H9 (cell line): Measurements from ENCODE around the gene SRGAP3. TPM values are rescaled to one million over a fixed set of nuclear protein-coding genes. Genes with fewer than 3 reads are reported as not detected.

ENCODE experiments used
- DNase-seq: peaks from one replicate; pipeline ENCODE4 v3.0.0-alpha.2; 2017
- H2AFZ ChIP-seq: one replicate; pipeline ENCODE4 v1.6.1; 2013; ENCODE audit warnings: mild to moderate bottlenecking, low read length, control low read depth, moderate library complexity
- H2AK5ac ChIP-seq: 2 replicates; pipeline ENCODE4 v1.6.1; 2013; ENCODE audit warnings: low read length, control low read depth, mixed read lengths; ENCODE audit not compliant: insufficient read length
- H2BK120ac ChIP-seq: one replicate; pipeline ENCODE4 v1.6.1; 2013; ENCODE audit warnings: low read depth, mild to moderate bottlenecking, low read length, control low read depth, inconsistent platforms; ENCODE audit not compliant: poor library complexity, severe bottlenecking
- H2BK12ac ChIP-seq: 2 replicates; pipeline ENCODE4 v1.6.1; 2013; ENCODE audit warnings: low read length, control low read depth, mixed read lengths, low read depth; ENCODE audit not compliant: insufficient read length
- H2BK15ac ChIP-seq: 2 replicates; pipeline ENCODE4 v1.6.1; 2013; ENCODE audit warnings: low read depth, low read length, control low read depth
- H2BK20ac ChIP-seq: one replicate; pipeline ENCODE4 v1.6.1; 2013; ENCODE audit warnings: low read depth, mild to moderate bottlenecking, low read length, control low read depth, inconsistent platforms; ENCODE audit not compliant: poor library complexity, severe bottlenecking
- H2BK5ac ChIP-seq: 2 replicates; pipeline ENCODE4 v1.6.1; 2013; ENCODE audit warnings: low read length, control low read depth, mixed read lengths; ENCODE audit not compliant: insufficient read length
- H3K14ac ChIP-seq: 2 replicates; pipeline ENCODE4 v1.6.1; 2013; ENCODE audit warnings: low read length, control low read depth; ENCODE audit not compliant: insufficient read depth
- H3K18ac ChIP-seq: 2 replicates; pipeline ENCODE4 v1.6.1; 2013; ENCODE audit warnings: low read depth, mild to moderate bottlenecking, mixed read lengths, low read length, control low read depth; ENCODE audit not compliant: insufficient read length
- H3K23ac ChIP-seq: 2 replicates; pipeline ENCODE4 v1.6.1; 2013; ENCODE audit warnings: low read length, control low read depth, mixed read lengths, low read depth; ENCODE audit not compliant: insufficient read length
- H3K23me2 ChIP-seq: 2 replicates; pipeline ENCODE4 v1.6.1; 2013; ENCODE audit warnings: low read depth, mild to moderate bottlenecking, mixed read lengths, low read length, control low read depth; ENCODE audit not compliant: insufficient read length, poor library complexity, severe bottlenecking
- H3K27ac ChIP-seq: 2 replicates; pipeline ENCODE4 v1.5.1; 2013; ENCODE audit warnings: low read length, control low read depth, mixed read lengths, low read depth; ENCODE audit not compliant: insufficient read length
- H3K27me3 ChIP-seq: 2 replicates; pipeline ENCODE4 v1.6.1; 2013; ENCODE audit warnings: low read length, control low read depth, inconsistent platforms; ENCODE audit not compliant: insufficient read depth
- H3K4ac ChIP-seq: 2 replicates; pipeline ENCODE4 v1.6.1; 2013; ENCODE audit warnings: low read depth, mild to moderate bottlenecking, control low read depth, inconsistent platforms, low read length, moderate library complexity
- H3K4me1 ChIP-seq: 2 replicates; pipeline ENCODE4 v1.6.1; 2013; ENCODE audit warnings: low read length, control low read depth, inconsistent platforms; ENCODE audit not compliant: insufficient read depth
- H3K4me2 ChIP-seq: 2 replicates; pipeline ENCODE4 v1.6.1; 2013; ENCODE audit warnings: low read length, control low read depth, mixed read lengths; ENCODE audit not compliant: insufficient read length, insufficient read depth
- H3K56ac ChIP-seq: 2 replicates; pipeline ENCODE4 v1.6.1; 2013; ENCODE audit warnings: low read depth, mild to moderate bottlenecking, mixed read lengths, low read length, control low read depth; ENCODE audit not compliant: insufficient read length
- H3K79me1 ChIP-seq: 2 replicates; pipeline ENCODE4 v1.6.1; 2013; ENCODE audit warnings: low read depth, mild to moderate bottlenecking, moderate library complexity, low read length, control low read depth, inconsistent platforms; ENCODE audit not compliant: insufficient read depth, poor library complexity, severe bottlenecking
- H3K79me2 ChIP-seq: 2 replicates; pipeline ENCODE4 v1.6.1; 2013; ENCODE audit warnings: low read length, control low read depth, inconsistent platforms; ENCODE audit not compliant: insufficient read depth
- H3K9ac ChIP-seq: 2 replicates; pipeline ENCODE4 v1.6.1; 2013; ENCODE audit warnings: low read length, control low read depth, mixed read lengths; ENCODE audit not compliant: insufficient read length; ENCODE audit errors: extremely low read depth
- H3K9me3 ChIP-seq: one replicate; pipeline ENCODE4 v1.6.1; 2013; ENCODE audit warnings: low read depth, low read length, inconsistent platforms; ENCODE audit not compliant: control insufficient read depth
- H3T11ph ChIP-seq: one replicate; pipeline ENCODE4 v1.6.1; 2013; ENCODE audit warnings: mild to moderate bottlenecking, low read length, control low read depth, inconsistent platforms
- H4K20me1 ChIP-seq: one replicate; pipeline ENCODE4 v1.6.1; 2013; ENCODE audit not compliant: control insufficient read depth, insufficient read length, insufficient read depth
- H4K5ac ChIP-seq: 2 replicates; pipeline ENCODE4 v1.6.1; 2013; ENCODE audit warnings: low read depth, mild to moderate bottlenecking, mixed read lengths, low read length, control low read depth; ENCODE audit not compliant: insufficient read length
- H4K8ac ChIP-seq: replicated peaks from 2 replicates; pipeline ENCODE4 v1.6.1; 2013; ENCODE audit warnings: low read length, control low read depth, mixed read lengths, low read depth; ENCODE audit not compliant: insufficient read length
- H4K91ac ChIP-seq: 2 replicates; pipeline ENCODE4 v1.6.1; 2013; ENCODE audit warnings: low read depth, mild to moderate bottlenecking, moderate library complexity, mixed read lengths, low read length, control low read depth; ENCODE audit not compliant: insufficient read length
- H3K27ac Mint-ChIP-seq, 3 experiments: 2 replicates in 2 of 3; 3 replicates in 1 of 3; pipeline ENCODE4 v1.8.0; 2020 to 2021; ENCODE audit warnings: mixed read lengths in 3 of 3, mild to moderate bottlenecking in 1 of 3, moderate library complexity in 1 of 3
- H3K27me3 Mint-ChIP-seq: 2 replicates; pipeline ENCODE4 v1.8.0; 2021; ENCODE audit warnings: low read depth, mild to moderate bottlenecking, moderate library complexity, mixed read lengths
- H3K36me3 Mint-ChIP-seq, 3 experiments: 2 replicates in 2 of 3; 3 replicates in 1 of 3; pipeline ENCODE4 v1.8.0; 2020 to 2021; ENCODE audit warnings: low read depth in 3 of 3, mixed read lengths in 3 of 3; ENCODE audit not compliant: insufficient read depth in 1 of 3
- H3K4me1 Mint-ChIP-seq, 2 experiments: 2 replicates each; pipeline ENCODE4 v1.8.0; 2020; ENCODE audit warnings: mixed read lengths in 2 of 2
- H3K4me3 Mint-ChIP-seq, 2 experiments: 2 replicates in 1 of 2; 3 replicates in 1 of 2; pipeline ENCODE4 v1.8.0; 2020 to 2021; ENCODE audit warnings: mild to moderate bottlenecking in 2 of 2, mixed read lengths in 2 of 2, moderate library complexity in 1 of 2
- H3K9me3 Mint-ChIP-seq, 2 experiments: 2 replicates in 1 of 2; 3 replicates in 1 of 2; pipeline ENCODE4 v1.8.0; 2020; ENCODE audit warnings: mild to moderate bottlenecking in 2 of 2, mixed read lengths in 2 of 2, moderate library complexity in 1 of 2
- CTCF ChIP-seq: fragments of 200-600 bp; sonication (generic); conservative IDR thresholded peaks from 3 replicates; pipeline ENCODE4 v1.8.0; 2021; ENCODE audit warnings: antibody characterized with exemption, mild to moderate bottlenecking
- WGBS: extraction: QIAGEN DNeasy Blood & Tissue Kit; methylation state at CpG from one replicate; pipeline ENCODE4 v1.1.7; 2013; ENCODE audit warnings: missing lambda C conversion rate, low lambda C conversion rate, mixed read lengths; ENCODE audit not compliant: insufficient read length; ENCODE audit errors: extremely low coverage; 5-methylcytosine and 5-hydroxymethylcytosine counted together
- total RNA-seq: library from RNA; stranded (reverse); gene quantifications from 2 replicates; pipeline ENCODE4 v1.2.1, GENCODE V29; 2021

The SRGAP3 gene
- total RNA-seq, 1 experiment from 2014 or later: 3.4 TPM

GRCh38 chr3:9247941-9248521 is 1.4 kb downstream of the SRGAP3 start:
- no peaks in the 10 kb centered on the region for H4K20me1 ChIP-seq
- Mint-ChIP-seq H3K4me3 (peak overlapping the region; percentile 41 to 91; a peak in 4 of 5 replicates), H3K9me3 (0 out of 5 replicates have a peak, but pooled peaks cover 0 to 2% of the 10 kb centered on the region in 2 experiments), H3K27me3 (peaks cover 12% of the 10 kb centered on the region), H3K4me1 (peaks cover 32 to 42% of the 10 kb centered on the region in 2 experiments), H3K27ac (no peak overlapping the region), H3K36me3 (no peaks in the 10 kb centered on the region)
- H4K91ac ChIP-seq: no peak overlapping the region
- H3K79me2 ChIP-seq: no peaks in the 10 kb centered on the region
- H2AK5ac ChIP-seq: no peak overlapping the region
- no peak overlapping the region for H3K23ac ChIP-seq
- no peak overlapping the region for H4K8ac ChIP-seq
- peaks cover 3% of the 10 kb centered on the region; the same call in 1 of the 2 replicates for H3K4me1 ChIP-seq
- no peak overlapping the region for H3T11ph ChIP-seq
- TF ChIP-seq CTCF: no peak
- no peak overlapping the region for H2BK12ac ChIP-seq
- H2AFZ ChIP-seq: no peak overlapping the region
- no peaks in the 10 kb centered on the region for H3K23me2 ChIP-seq
- peak overlapping the region; percentile 75 for H3K4me2 ChIP-seq
- no peak overlapping the region for H4K5ac ChIP-seq
- H2BK20ac ChIP-seq: no peak overlapping the region
- no peaks in the 10 kb centered on the region for H3K27me3 ChIP-seq
- no peak overlapping the region for H2BK15ac ChIP-seq
- no peak overlapping the region for H3K9ac ChIP-seq
- H3K4ac ChIP-seq: no peak overlapping the region
- no peaks in the 10 kb centered on the region for H3K9me3 ChIP-seq
- no peak overlapping the region for H3K56ac ChIP-seq
- no peak overlapping the region for H2BK120ac ChIP-seq
- no peak overlapping the region for H3K18ac ChIP-seq
- no peak for DNase-seq
- H3K14ac ChIP-seq: no peak overlapping the region
- no peaks in the 10 kb centered on the region for H3K79me1 ChIP-seq
- no peak overlapping the region for H2BK5ac ChIP-seq
- H3K27ac ChIP-seq: no peak overlapping the region
- no CpG with 5 or more reads among the region's 19 CpGs for WGBS
